ENCODE data around the gene RFTN1. TPM values are rescaled to one million over a fixed set of nuclear protein-coding genes. Genes with fewer than 3 reads are reported as not detected.

The RFTN1 gene
- total RNA-seq, 1 experiment from 2014 or later: 21.3 TPM

GRCh38 chr3:16455001-16455400 is 58.5 kb downstream of the RFTN1 start:
- in situ Hi-C loops (cut with HindIII; ENCODE audit: low sequenced_read_pairs): no loop called here

GRCh38 chr3:16452261-16452660 is 61.2 kb downstream of the RFTN1 start:
- in situ Hi-C loops (cut with HindIII; ENCODE audit: low sequenced_read_pairs): no loop called here
- no peak for DNase-seq (ENCODE audit: low spot score)

More at GRCh38 chr3:16455001-16455400, 58.5 kb downstream of the RFTN1 start:
- DNase-seq (ENCODE audit: low spot score): no peak

GRCh38 chr3:16449369-16449768 is 64.1 kb downstream of the RFTN1 start:
- in situ Hi-C loops (cut with HindIII; ENCODE audit: low sequenced_read_pairs): no loop called here
- no peak for DNase-seq (ENCODE audit: low spot score)

- in situ Hi-C loops (cut with HindIII; ENCODE audit: low sequenced_read_pairs): no loop called here
- DNase-seq (ENCODE audit: low spot score): peak; percentile 5
These were observed 64.8 kb downstream of the RFTN1 start for GRCh38 chr3:16448639-16449070.

GRCh38 chr3:16447135-16447534 is 66.4 kb downstream of the RFTN1 start:
- no peak for DNase-seq (ENCODE audit: low spot score)
- in situ Hi-C loops (cut with HindIII; ENCODE audit: low sequenced_read_pairs): no loop called here

GRCh38 chr3:16444344-16444743 is 69.2 kb downstream of the RFTN1 start:
- in situ Hi-C loops (cut with HindIII; ENCODE audit: low sequenced_read_pairs): no loop called here
- no peak for DNase-seq (ENCODE audit: low spot score)

- no peak for DNase-seq (ENCODE audit: low spot score)
- in situ Hi-C loops (cut with HindIII; ENCODE audit: low sequenced_read_pairs): no loop called here
These were observed 70.8 kb downstream of the RFTN1 start for GRCh38 chr3:16442730-16443129.

GRCh38 chr3:16441371-16441875 is 72.1 kb downstream of the RFTN1 start:
- DNase-seq (ENCODE audit: low spot score): no peak
- in situ Hi-C loops (cut with HindIII; ENCODE audit: low sequenced_read_pairs): no loop called here

GRCh38 chr3:16439848-16440708 is 73.4 kb downstream of the RFTN1 start:
- DNase-seq (ENCODE audit: low spot score): no peak
- in situ Hi-C loops (cut with HindIII; ENCODE audit: low sequenced_read_pairs): no loop called here

- in situ Hi-C loops (cut with HindIII; ENCODE audit: low sequenced_read_pairs): no loop called here
- no peak for DNase-seq (ENCODE audit: low spot score)
These were observed 74.2 kb downstream of the RFTN1 start for GRCh38 chr3:16439163-16439847.

GRCh38 chr3:16437640-16438039 is 75.9 kb downstream of the RFTN1 start:
- DNase-seq (ENCODE audit: low spot score): no peak
- in situ Hi-C loops (cut with HindIII; ENCODE audit: low sequenced_read_pairs): no loop called here

GRCh38 chr3:16433701-16434151 is 79.8 kb downstream of the RFTN1 start:
- DNase-seq (ENCODE audit: low spot score): no peak
- in situ Hi-C loops (cut with HindIII; ENCODE audit: low sequenced_read_pairs): no loop called here

- DNase-seq (ENCODE audit: low spot score): no peak
- in situ Hi-C loops (cut with HindIII; ENCODE audit: low sequenced_read_pairs): no loop called here
These were observed 80.8 kb downstream of the RFTN1 start for GRCh38 chr3:16432714-16433113.

GRCh38 chr3:16430717-16431630 is 82.5 kb downstream of the RFTN1 start:
- DNase-seq (ENCODE audit: low spot score): peak; percentile 22
- in situ Hi-C loops (cut with HindIII; ENCODE audit: low sequenced_read_pairs): no loop called here

GRCh38 chr3:16429086-16429485 is 84.4 kb downstream of the RFTN1 start:
- DNase-seq (ENCODE audit: low spot score): no peak
- in situ Hi-C loops (cut with HindIII; ENCODE audit: low sequenced_read_pairs): no loop called here

- in situ Hi-C loops (cut with HindIII; ENCODE audit: low sequenced_read_pairs): no loop called here
- no peak for DNase-seq (ENCODE audit: low spot score)
These were observed 84.9 kb downstream of the RFTN1 start for GRCh38 chr3:16428612-16429011.

- DNase-seq (ENCODE audit: low spot score): no peak
- in situ Hi-C loops (cut with HindIII; ENCODE audit: low sequenced_read_pairs): no loop called here
These were observed 86.2 kb downstream of the RFTN1 start for GRCh38 chr3:16427103-16427965.

GRCh38 chr3:16426665-16427064 is 86.8 kb downstream of the RFTN1 start:
- no peak for DNase-seq (ENCODE audit: low spot score)
- in situ Hi-C loops (cut with HindIII; ENCODE audit: low sequenced_read_pairs): no loop called here
